Esophagus (tissue), 2 donors: Measurements from ENCODE around the gene HNRNPL. TPM values are rescaled to one million over a fixed set of nuclear protein-coding genes. Genes with fewer than 3 reads are reported as not detected.
"Not testable (repeated sequence)": the region's sequence is repeated elsewhere in the genome, so short reads cannot be mapped to it uniquely, and the experiment has no call there.

Experiments
- H3K27ac ChIP-seq, 2 donors: one replicate each; pipeline ENCODE4 v1.5.1; 2013; ENCODE audit warnings: low read depth in 2 of 2, mild to moderate bottlenecking in 2 of 2, inconsistent platforms in 1 of 2, low read length in 1 of 2, moderate library complexity in 1 of 2
- H3K27me3 ChIP-seq, 2 donors: one replicate each; pipeline ENCODE4 v1.6.1; 2013; ENCODE audit warnings: low read length in 2 of 2, control low read depth in 1 of 2, mild to moderate bottlenecking in 1 of 2; ENCODE audit not compliant: insufficient read depth in 2 of 2, control insufficient read depth in 1 of 2
- H3K36me3 ChIP-seq, 2 donors: one replicate each; pipeline ENCODE4 v1.6.1; 2013; ENCODE audit warnings: low read length in 1 of 2; ENCODE audit not compliant: control insufficient read depth in 2 of 2, insufficient read depth in 2 of 2
- H3K4me1 ChIP-seq, 2 donors: one replicate each; pipeline ENCODE4 v1.6.1; 2013; ENCODE audit warnings: low read length in 1 of 2; ENCODE audit not compliant: control insufficient read depth in 2 of 2, insufficient read depth in 2 of 2
- H3K4me3 ChIP-seq, 2 donors: one replicate each; pipeline ENCODE4 v1.5.1; 2013; ENCODE audit warnings: low read length in 2 of 2, mild to moderate bottlenecking in 2 of 2, low read depth in 1 of 2, moderate library complexity in 1 of 2
- H3K9me3 ChIP-seq, 2 donors: one replicate each; pipeline ENCODE4 v1.6.1; 2013; ENCODE audit warnings: mild to moderate bottlenecking in 2 of 2, low read depth in 1 of 2, low read length in 1 of 2, moderate library complexity in 1 of 2; ENCODE audit not compliant: control insufficient read depth in 2 of 2, insufficient read depth in 1 of 2
- WGBS, 2 donors: extraction: QIAGEN DNeasy Blood & Tissue Kit; methylation state at CpG; one replicate each; pipeline ENCODE4 v1.1.7; 2013; 5-methylcytosine and 5-hydroxymethylcytosine counted together
- polyA plus RNA-seq, 2 donors: library from polyadenylated mRNA; stranded (reverse); fragments of 200-250 nt; gene quantifications; one replicate each; pipeline ENCODE4 v1.2.3, GENCODE V29; 2013
- donor health status: healthy with polysubstance abuse.
- donor health status: Bipolar disorder and iron deficiency.

The HNRNPL gene
- polyA plus RNA-seq, 2 donors = 134 to 150 TPM

DNA sequence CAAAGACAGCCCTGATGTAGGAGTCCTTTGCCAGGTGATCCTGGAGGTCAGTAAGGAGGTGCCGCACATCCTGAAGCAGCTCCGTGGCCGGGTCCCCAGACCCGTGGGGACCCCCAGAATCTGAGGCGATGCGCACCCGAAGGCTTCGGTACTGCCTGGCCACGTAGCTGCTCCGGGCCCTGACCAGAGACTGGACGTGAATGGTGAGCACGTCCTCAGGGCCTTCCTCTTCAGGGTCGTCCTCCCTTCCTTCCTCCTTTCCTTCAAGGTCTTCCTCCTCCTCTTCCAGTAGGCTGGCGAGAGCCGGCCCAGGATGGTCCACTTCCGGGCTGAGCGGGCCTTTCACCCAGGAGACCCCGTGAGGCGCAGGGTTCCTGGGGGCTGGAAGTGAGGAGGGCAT, 20.8 kb upstream of the HNRNPL start:
- no peaks in the 10 kb centered on the region for H3K36me3 ChIP-seq
- 88 to 90% methylated on average over 17 to 19 of the region's 19 CpGs for WGBS, 2 donors
- H3K27me3 ChIP-seq = no peaks in the 10 kb centered on the region
- H3K27ac ChIP-seq = no peak overlapping the region
- H3K4me1 ChIP-seq = peaks cover 7 to 17% of the 10 kb centered on the region in 2 donors
- H3K4me3 ChIP-seq = no peak overlapping the region
- H3K9me3 ChIP-seq = no peaks in the 10 kb centered on the region

GRCh38 chr19:38869836-38870607, 20.2 kb upstream of the HNRNPL start:
- no peaks in the 10 kb centered on the region for H3K9me3 ChIP-seq
- H3K36me3 ChIP-seq = no peaks in the 10 kb centered on the region
- 14 to 18% methylated on average over 52 to 62 of the region's 62 CpGs for WGBS, 2 donors
- H3K4me1 ChIP-seq = peaks cover 7 to 17% of the 10 kb centered on the region in 2 donors
- peak overlapping the region; percentile 52 to 67 for H3K27ac ChIP-seq
- peak overlapping the region; percentile 31 to 54 for H3K4me3 ChIP-seq
- no peaks in the 10 kb centered on the region for H3K27me3 ChIP-seq

GRCh38 chr19:38869160-38869835, 19.5 kb upstream of the HNRNPL start:
- H3K27me3 ChIP-seq = no peaks in the 10 kb centered on the region
- H3K4me3 ChIP-seq = peak overlapping the region; percentile 31 to 54
- no peaks in the 10 kb centered on the region for H3K36me3 ChIP-seq
- no peaks in the 10 kb centered on the region for H3K9me3 ChIP-seq
- WGBS, 2 donors = 6 to 19% methylated on average over 34 of the region's 34 CpGs
- H3K4me1 ChIP-seq = peaks cover 7 to 17% of the 10 kb centered on the region in 2 donors
- H3K27ac ChIP-seq = peak overlapping the region; percentile 52 to 67

GRCh38 chr19:38868551-38868950, 18.8 kb upstream of the HNRNPL start:
- H3K4me1 ChIP-seq = peaks cover 7 to 14% of the 10 kb centered on the region in 2 donors
- H3K36me3 ChIP-seq = no peaks in the 10 kb centered on the region
- no peak overlapping the region for H3K4me3 ChIP-seq
- H3K9me3 ChIP-seq = no peaks in the 10 kb centered on the region
- H3K27ac ChIP-seq = peak overlapping the region in 1 of 2 donors; percentile 40
- H3K27me3 ChIP-seq = no peaks in the 10 kb centered on the region
- WGBS, 2 donors = 74 to 78% methylated on average over 6 of the region's 6 CpGs

- no peaks in the 10 kb centered on the region for H3K36me3 ChIP-seq
- no peak overlapping the region for H3K4me3 ChIP-seq
- no peaks in the 10 kb centered on the region for H3K27me3 ChIP-seq
- WGBS, 2 donors = 89 to 90% methylated on average over 10 of the region's 10 CpGs
- H3K4me1 ChIP-seq = peaks cover 7 to 14% of the 10 kb centered on the region in 2 donors
- H3K9me3 ChIP-seq = no peaks in the 10 kb centered on the region
- H3K27ac ChIP-seq = no peak overlapping the region
Measured at GRCh38 chr19:38867171-38867780, 17.5 kb upstream of the HNRNPL start.

GRCh38 chr19:38862321-38863059, 12.7 kb upstream of the HNRNPL start:
- no peaks in the 10 kb centered on the region for H3K9me3 ChIP-seq
- no peaks in the 10 kb centered on the region for H3K4me1 ChIP-seq
- no peaks in the 10 kb centered on the region for H3K27me3 ChIP-seq
- no peaks in the 10 kb centered on the region for H3K36me3 ChIP-seq
- peak overlapping the region; percentile 5 to 54 for H3K27ac ChIP-seq
- H3K4me3 ChIP-seq = no peak overlapping the region
- 47 to 48% methylated on average over 10 of the region's 10 CpGs for WGBS, 2 donors

DNA sequence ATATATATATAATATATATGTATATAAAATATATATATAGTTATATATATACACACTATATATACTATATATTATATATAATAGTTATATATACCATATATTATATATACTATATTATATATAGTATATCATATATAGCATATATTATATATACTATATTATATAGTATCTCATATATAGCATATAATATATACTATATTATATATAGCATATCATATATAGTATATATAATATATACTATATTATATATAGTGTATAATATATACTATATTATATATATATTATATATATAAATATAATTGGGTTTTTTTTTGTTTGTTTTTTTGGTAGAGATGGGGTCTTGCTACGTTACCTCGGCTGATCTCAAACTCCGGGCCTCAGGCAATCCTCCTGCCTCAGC, 11.6 kb upstream of the HNRNPL start:
- Histone ChIP-seq H3K27me3 (no peaks in the 10 kb centered on the region), H3K9me3 (no peaks in the 10 kb centered on the region), H3K4me3 (no peak overlapping the region), H3K4me1 (no peaks in the 10 kb centered on the region), H3K36me3 (no peaks in the 10 kb centered on the region), H3K27ac (no peak overlapping the region)
- 97% methylated on average over 3 of the region's 3 CpGs for WGBS, 2 donors

DNA sequence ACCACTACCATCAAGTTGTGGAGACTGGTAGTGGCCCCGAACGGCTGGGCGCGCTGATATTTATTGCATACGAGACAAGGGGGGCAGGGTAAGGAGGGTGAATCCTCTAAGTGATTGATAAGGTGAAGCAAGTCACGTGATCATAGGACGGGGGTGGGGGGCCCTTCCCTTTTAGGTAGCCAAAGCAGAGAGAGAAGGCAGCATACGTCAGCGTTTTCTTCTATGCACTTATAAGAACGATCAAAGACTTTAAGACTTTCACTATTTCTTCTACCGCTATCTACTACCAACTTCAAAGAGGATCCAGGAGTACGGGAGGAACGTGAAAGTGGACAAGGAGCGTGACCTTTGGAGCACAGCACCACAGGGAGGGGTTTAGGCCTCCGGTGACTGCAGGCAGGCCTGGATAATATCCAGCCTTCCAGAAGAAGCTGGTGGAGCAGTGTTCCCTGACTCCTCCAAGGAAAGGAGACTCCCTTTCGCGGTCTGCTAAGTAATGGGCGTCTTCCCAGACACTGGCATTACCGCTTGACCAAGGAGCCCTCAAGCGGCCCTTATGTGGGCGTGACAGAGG, 9.9 kb upstream of the HNRNPL start:
- 72 to 73% methylated on average over 21 of the region's 21 CpGs for WGBS, 2 donors
- not testable (repeated sequence) for H3K9me3 ChIP-seq, H3K4me1 ChIP-seq, H3K36me3 ChIP-seq, H3K4me3 ChIP-seq, H3K27ac ChIP-seq, H3K27me3 ChIP-seq

GRCh38 chr19:38856813-38857212, 7.0 kb upstream of the HNRNPL start:
- H3K36me3 ChIP-seq = no peaks in the 10 kb centered on the region
- H3K4me1 ChIP-seq = peaks cover 3% of the 10 kb centered on the region in 2 donors
- WGBS, 2 donors = 78 to 81% methylated on average over 3 of the region's 3 CpGs
- H3K4me3 ChIP-seq = no peak overlapping the region
- no peaks in the 10 kb centered on the region for H3K9me3 ChIP-seq
- peak overlapping the region in 1 of 2 donors; percentile 25 for H3K27ac ChIP-seq
- no peaks in the 10 kb centered on the region for H3K27me3 ChIP-seq
